Neural cell (in vitro differentiated cells): ENCODE results near the gene MS4A6E. TPM values are rescaled to one million over a fixed set of nuclear protein-coding genes. Genes with fewer than 3 reads are reported as not detected.
"Not testable (repeated sequence)": the region's sequence is repeated elsewhere in the genome, so short reads cannot be mapped to it uniquely, and the experiment has no call there.

Experiments
- H2AFZ ChIP-seq: fragments of 200-600, 300-800 bp; sonication (generic), shearing (Covaris generic); 2 replicates; pipeline ENCODE4 v1.6.0; 2014; ENCODE audit warnings: low read depth, mild to moderate bottlenecking, antibody characterized with exemption, low read length, moderate library complexity
- H3F3A ChIP-seq: fragments of 200-600 bp; shearing (Covaris generic); 2 replicates; pipeline ENCODE4 v1.6.1; 2016; ENCODE audit warnings: mild to moderate bottlenecking, moderate library complexity, mixed read lengths, antibody characterized with exemption, low read length; ENCODE audit not compliant: insufficient read depth, poor library complexity, severe bottlenecking
- H3K27ac ChIP-seq: fragments of 200-600, 300-800 bp; sonication (generic), shearing (Covaris generic); 2 replicates; pipeline ENCODE4 v1.5.1; 2014; ENCODE audit warnings: mild to moderate bottlenecking, low read length, moderate library complexity
- H3K27me3 ChIP-seq: fragments of 300-800, 200-600 bp; sonication (generic), shearing (Covaris generic); 2 replicates; pipeline ENCODE4 v1.6.0; 2014; ENCODE audit warnings: mild to moderate bottlenecking, low read depth, low read length, moderate library complexity; ENCODE audit not compliant: insufficient read depth
- H3K36me3 ChIP-seq: fragments of 300-800, 200-600 bp; sonication (generic), shearing (Covaris generic); 2 replicates; pipeline ENCODE4 v1.5.1; 2014; ENCODE audit warnings: mild to moderate bottlenecking, antibody characterized with exemption, low read length, moderate library complexity; ENCODE audit not compliant: insufficient read depth
- H3K4me2 ChIP-seq: fragments of 300-800, 200-600 bp; sonication (generic), shearing (Covaris generic); 2 replicates; pipeline ENCODE4 v1.6.0; 2014; ENCODE audit warnings: mild to moderate bottlenecking, low read length
- H3K4me3 ChIP-seq: fragments of 300-800, 200-600 bp; sonication (generic), shearing (Covaris generic); 2 replicates; pipeline ENCODE4 v1.5.1; 2014; ENCODE audit warnings: mild to moderate bottlenecking, low read length, moderate library complexity
- H3K79me2 ChIP-seq: fragments of 200-600 bp; shearing (Covaris generic); replicated peaks from 2 replicates; pipeline ENCODE4 v1.6.0; 2014; ENCODE audit warnings: mild to moderate bottlenecking, low read length, moderate library complexity; ENCODE audit not compliant: insufficient read depth
- H3K9ac ChIP-seq: fragments of 300-800, 200-600 bp; sonication (generic), shearing (Covaris generic); 2 replicates; pipeline ENCODE4 v1.6.1; 2016; ENCODE audit warnings: mild to moderate bottlenecking, low read length, mixed read lengths
- H3K9me2 ChIP-seq: fragments of 200-600 bp; shearing (Covaris generic); 2 replicates; pipeline ENCODE4 v1.6.1; 2016; ENCODE audit warnings: mild to moderate bottlenecking, low read length, mixed read lengths; ENCODE audit not compliant: insufficient read depth
- H3K9me3 ChIP-seq: fragments of 200-600, 300-800 bp; sonication (generic), shearing (Covaris generic); 2 replicates; pipeline ENCODE4 v1.6.1; 2016; ENCODE audit warnings: mild to moderate bottlenecking, mixed run types, low read length, moderate library complexity, mixed read lengths
- H4K20me1 ChIP-seq: fragments of 200-600 bp; shearing (Covaris generic); 2 replicates; pipeline ENCODE4 v1.6.1; 2016; ENCODE audit warnings: mild to moderate bottlenecking, mixed run types; ENCODE audit not compliant: insufficient read depth
- CTCF ChIP-seq: fragments of 450-650 bp; IDR thresholded peaks from 2 replicates; pipeline ENCODE4 v1.5.1; 2014; ENCODE audit warnings: antibody characterized with exemption, mild to moderate bottlenecking, moderate library complexity; ENCODE audit not compliant: poor library complexity, severe bottlenecking
- EP300 ChIP-seq: fragments of 450-650 bp; conservative IDR thresholded peaks from 2 replicates; pipeline ENCODE4 v1.6.1; 2014; ENCODE audit warnings: antibody characterized with exemption, mild to moderate bottlenecking, moderate library complexity; ENCODE audit not compliant: poor library complexity, severe bottlenecking
- EZH2 ChIP-seq: fragments of 200-600, 300-800 bp; shearing (Covaris generic), sonication (generic); IDR thresholded peaks from 2 replicates; pipeline ENCODE4 v1.6.1; 2014; ENCODE audit warnings: antibody characterized with exemption, low read length, borderline replicate concordance, mild to moderate bottlenecking; ENCODE audit not compliant: insufficient read depth, poor library complexity, severe bottlenecking
- MXI1 ChIP-seq: fragments of 450-650 bp; conservative IDR thresholded peaks from 2 replicates; pipeline ENCODE4 v1.6.1; 2014; ENCODE audit warnings: antibody characterized with exemption, mild to moderate bottlenecking; ENCODE audit not compliant: poor library complexity, severe bottlenecking
- POLR2AphosphoS5 ChIP-seq: IDR thresholded peaks from 2 replicates; pipeline ENCODE4 v1.6.1; 2012
- RAD21 ChIP-seq: fragments of 450-650 bp; conservative IDR thresholded peaks from 2 replicates; pipeline ENCODE4 v1.6.1; 2014; ENCODE audit warnings: antibody characterized with exemption, mild to moderate bottlenecking, moderate library complexity
- REST ChIP-seq: IDR thresholded peaks from 2 replicates; pipeline ENCODE4 v1.6.1; 2012; ENCODE audit warnings: borderline replicate concordance
- SMC3 ChIP-seq: fragments of 450-650 bp; conservative IDR thresholded peaks from 2 replicates; pipeline ENCODE4 v1.6.1; 2014; ENCODE audit warnings: antibody characterized with exemption, mild to moderate bottlenecking, moderate library complexity; ENCODE audit not compliant: poor library complexity
- TAF1 ChIP-seq: IDR thresholded peaks from 2 replicates; pipeline ENCODE4 v1.6.1; 2012; ENCODE audit warnings: low read depth
- polyA plus RNA-seq: library from polyadenylated mRNA; depleted of rRNA; stranded (reverse); fragments of >200 nt; gene quantifications from 2 replicates; pipeline ENCODE4 v1.2.3, GENCODE V29; 2014

The MS4A6E gene
- polyA plus RNA-seq, 1 donor from 2014 or later = not detected

GRCh38 chr11:60362241-60362640 lies 35.2 kb downstream of the MS4A6E start:
- H2AFZ ChIP-seq = no peak overlapping the region
- no peaks in the 10 kb centered on the region for H3K79me2 ChIP-seq
- H3K36me3 ChIP-seq = no peaks in the 10 kb centered on the region
- H3K27ac ChIP-seq = no peak overlapping the region
- no peaks in the 10 kb centered on the region for H3F3A ChIP-seq
- no peaks in the 10 kb centered on the region for H3K9me2 ChIP-seq
- no peak overlapping the region for H3K4me2 ChIP-seq
- H3K4me3 ChIP-seq = no peak overlapping the region
- no peak overlapping the region for H3K9ac ChIP-seq
- TF ChIP-seq EZH2 = no peak
- no peak for TF ChIP-seq MXI1
- no peak for TF ChIP-seq SMC3
- no peak for TF ChIP-seq POLR2AphosphoS5
- no peak for TF ChIP-seq RAD21
- no peak for TF ChIP-seq TAF1
- no peak for TF ChIP-seq REST
- H4K20me1 ChIP-seq = no peaks in the 10 kb centered on the region
- H3K27me3 ChIP-seq = no peaks in the 10 kb centered on the region
- no peaks in the 10 kb centered on the region for H3K9me3 ChIP-seq

DNA sequence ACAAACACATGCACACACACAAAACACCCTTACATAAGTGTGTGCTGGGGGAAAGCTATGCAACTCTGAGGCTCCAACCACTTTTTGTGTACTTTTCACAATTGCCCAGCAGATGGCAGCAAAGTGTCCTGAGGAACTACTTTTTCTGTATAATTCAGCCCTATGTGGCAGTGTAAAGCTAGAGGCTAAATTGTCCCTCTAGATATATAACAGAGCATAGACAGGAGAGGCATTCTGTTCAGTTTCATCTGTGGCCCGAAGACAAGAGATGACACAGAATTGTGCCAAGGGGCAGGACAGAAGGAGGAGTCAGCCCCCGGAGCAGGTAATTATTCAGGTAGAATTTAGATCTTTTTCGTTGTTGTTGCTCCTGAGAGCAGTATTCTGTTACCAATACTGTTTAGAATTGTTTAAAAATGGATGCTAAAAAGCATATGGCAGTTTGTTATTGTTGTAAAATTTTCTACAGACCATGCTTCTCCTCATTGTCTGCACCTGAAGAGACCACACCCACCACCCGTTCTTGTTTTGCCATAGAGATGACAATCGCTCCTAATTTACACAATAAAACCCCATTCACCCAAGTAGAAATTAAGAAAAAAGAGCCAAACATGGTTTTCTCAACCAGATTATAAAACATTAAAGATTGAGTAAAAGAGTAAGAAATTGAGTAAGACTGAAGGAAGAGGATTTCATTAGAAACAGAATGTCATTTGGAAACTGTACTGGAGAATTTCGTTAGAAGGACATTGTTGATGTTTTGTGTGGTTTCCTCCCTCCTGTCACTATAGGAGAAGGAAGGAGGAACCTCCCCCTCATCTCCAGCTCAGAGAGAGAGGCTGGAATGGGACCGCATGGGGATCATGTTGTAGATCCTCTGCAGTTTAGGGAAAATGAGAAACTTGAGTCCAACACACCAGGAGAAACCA lies 36.8 kb downstream of the MS4A6E start:
- Histone ChIP-seq H3F3A (no peaks in the 10 kb centered on the region), H3K9me3 (no peaks in the 10 kb centered on the region), H3K9me2 (no peaks in the 10 kb centered on the region), H4K20me1 (no peaks in the 10 kb centered on the region), H3K4me3 (no peak overlapping the region), H3K4me2 (no peak overlapping the region), H2AFZ (no peak overlapping the region), H3K9ac (no peak overlapping the region), H3K36me3 (no peaks in the 10 kb centered on the region), H3K27me3 (no peaks in the 10 kb centered on the region), H3K79me2 (no peaks in the 10 kb centered on the region), H3K27ac (no peak overlapping the region)
- TF ChIP-seq SMC3 (peak; percentile 85), EP300 (no peak), EZH2 (no peak), TAF1 (no peak), CTCF (peak; percentile 85), RAD21 (peak; percentile 81)

DNA sequence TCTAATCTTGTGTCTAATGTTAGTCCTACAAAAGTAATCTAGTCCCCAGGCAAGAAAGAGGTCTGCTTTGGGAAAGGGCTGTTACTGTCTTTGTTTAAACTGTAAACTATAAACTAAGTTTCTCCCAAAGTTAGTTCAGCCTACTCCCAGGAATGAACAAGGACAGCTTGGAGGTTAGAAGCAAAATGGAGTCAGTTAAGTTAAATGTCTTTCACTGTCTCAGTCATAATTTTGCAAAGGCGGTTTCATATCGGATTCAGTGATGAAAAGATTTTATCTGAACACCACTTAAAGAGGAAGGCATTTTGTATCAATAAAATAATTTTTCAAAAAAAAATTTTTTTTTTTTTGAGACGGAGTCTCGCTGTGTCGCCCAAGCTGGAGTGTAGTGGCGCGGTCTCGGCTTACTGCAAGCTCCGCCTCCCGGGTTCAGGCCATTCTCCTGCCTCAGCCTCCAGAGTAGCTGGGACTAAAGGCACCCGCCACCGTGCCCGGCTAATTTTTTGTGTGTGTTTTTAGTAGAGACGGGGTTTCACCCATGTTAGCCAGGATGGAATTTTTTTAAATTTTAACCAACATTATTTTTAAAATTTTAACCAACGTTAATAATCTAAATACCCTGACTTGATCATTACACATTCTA lies 39.3 kb downstream of the MS4A6E start:
- not testable (repeated sequence) for H2AFZ ChIP-seq, H3K4me2 ChIP-seq, H3K4me3 ChIP-seq

More for the DNA sequence above, 39.3 kb downstream of the MS4A6E start:
- H3K36me3 ChIP-seq, H3K27ac ChIP-seq, H3K27me3 ChIP-seq, H4K20me1 ChIP-seq, H3F3A ChIP-seq, H3K9ac ChIP-seq, H3K79me2 ChIP-seq, H3K9me3 ChIP-seq, H3K9me2 ChIP-seq: not testable (repeated sequence)
